GM10248 (cell line): Measurements from ENCODE around the gene ZGRF1.
"Not testable (repeated sequence)": the region's sequence is repeated elsewhere in the genome, so short reads cannot be mapped to it uniquely, and the experiment has no call there.

Experiments used
- CTCF ChIA-PET: fragments of 300-600 bp; sonication (Branson Sonifier 250); formaldehyde crosslinking; extraction: SDS; loops from one replicate; lab custom pipeline; 2021; ENCODE audit warnings: antibody characterized with exemption; lab: Yijun Ruan, JAX
- POLR2A ChIA-PET: fragments of 350-650 bp; sonication (Branson Sonifier 250); formaldehyde crosslinking; extraction: SDS; loops from one replicate; lab custom pipeline; 2020; ENCODE audit warnings: antibody characterized with exemption; lab: Yijun Ruan, JAX
- DNase-seq: peaks from one replicate; pipeline ENCODE4 v3.0.0; 2012; ENCODE audit errors: extremely low spot score
- TF ChIP-seq, protein P1 (sequence below): IDR thresholded peaks from 2 replicates; pipeline ENCODE4 v1.5.1; 2012; ENCODE audit warnings: mild to moderate bottlenecking, low read depth; ENCODE audit errors: extremely low read depth, missing control alignments, control extremely low read depth

The ZGRF1 gene

DNA sequence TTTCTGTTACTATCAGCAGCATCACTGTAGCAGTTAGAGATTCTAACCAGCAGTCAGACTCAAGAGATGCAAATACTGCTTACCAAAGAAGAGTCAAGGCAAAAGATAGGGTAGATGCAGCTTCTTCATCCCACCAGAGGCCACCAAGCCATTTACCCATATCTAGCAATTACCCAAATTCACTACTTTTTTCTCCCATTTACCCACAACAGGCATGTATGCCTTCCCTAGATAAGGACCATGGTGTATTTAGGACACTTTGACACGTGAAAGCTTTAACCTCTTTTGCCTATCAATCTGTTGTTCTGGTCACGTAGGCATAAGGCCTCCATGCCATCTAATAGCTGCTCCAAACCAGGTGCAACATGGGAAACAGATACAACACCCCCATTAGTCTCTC is 5.8 kb upstream of the ZGRF1 start:
- DNase-seq: no peak
- TF ChIP-seq, protein P1, sequence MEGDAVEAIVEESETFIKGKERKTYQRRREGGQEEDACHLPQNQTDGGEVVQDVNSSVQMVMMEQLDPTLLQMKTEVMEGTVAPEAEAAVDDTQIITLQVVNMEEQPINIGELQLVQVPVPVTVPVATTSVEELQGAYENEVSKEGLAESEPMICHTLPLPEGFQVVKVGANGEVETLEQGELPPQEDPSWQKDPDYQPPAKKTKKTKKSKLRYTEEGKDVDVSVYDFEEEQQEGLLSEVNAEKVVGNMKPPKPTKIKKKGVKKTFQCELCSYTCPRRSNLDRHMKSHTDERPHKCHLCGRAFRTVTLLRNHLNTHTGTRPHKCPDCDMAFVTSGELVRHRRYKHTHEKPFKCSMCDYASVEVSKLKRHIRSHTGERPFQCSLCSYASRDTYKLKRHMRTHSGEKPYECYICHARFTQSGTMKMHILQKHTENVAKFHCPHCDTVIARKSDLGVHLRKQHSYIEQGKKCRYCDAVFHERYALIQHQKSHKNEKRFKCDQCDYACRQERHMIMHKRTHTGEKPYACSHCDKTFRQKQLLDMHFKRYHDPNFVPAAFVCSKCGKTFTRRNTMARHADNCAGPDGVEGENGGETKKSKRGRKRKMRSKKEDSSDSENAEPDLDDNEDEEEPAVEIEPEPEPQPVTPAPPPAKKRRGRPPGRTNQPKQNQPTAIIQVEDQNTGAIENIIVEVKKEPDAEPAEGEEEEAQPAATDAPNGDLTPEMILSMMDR: no peak
- CTCF ChIA-PET: interaction anchor here (1.1 to 1.8 kb wide), 8 partner anchors 12 to 296 kb away, joined by 3 to 6 read pairs (median 4); no protein-coding TSS in a partner anchor
- POLR2A ChIA-PET: no interaction called here

DNA sequence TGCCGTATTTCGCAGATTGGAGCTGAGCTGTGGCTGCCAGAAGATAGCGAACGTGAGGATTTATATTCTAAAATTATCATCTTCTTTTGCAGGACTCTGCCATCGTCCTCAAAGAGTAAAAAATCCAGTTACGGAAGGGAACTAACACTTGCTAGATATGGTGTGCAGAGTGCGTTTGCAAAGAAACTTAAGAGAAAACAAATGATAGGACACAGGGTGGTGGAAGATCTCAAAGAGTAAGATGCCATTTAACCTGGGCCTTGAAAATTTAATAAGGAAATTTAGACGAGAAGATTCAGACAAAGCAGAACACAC is 800 bp upstream of the ZGRF1 start:
- POLR2A ChIA-PET: no interaction called here
- TF ChIP-seq, protein P1: no peak
- DNase-seq: no peak
- CTCF ChIA-PET: interaction anchor here (0.7 to 1.5 kb wide), 10 partner anchors 9 to 717 kb away, joined by 3 to 9 read pairs (median 4); no protein-coding TSS in a partner anchor

GRCh38 chr4:112633477-112634235 is 3.1 kb downstream of the ZGRF1 start:
- CTCF ChIA-PET: interaction anchor here (0.7 to 2.0 kb wide), 9 partner anchors 10 to 532 kb away, joined by 3 to 12 read pairs (median 4); no protein-coding TSS in a partner anchor
- POLR2A ChIA-PET: no interaction called here
- peak; percentile 27 for DNase-seq
- TF ChIP-seq, protein P1: peak; percentile 60

GRCh38 chr4:112626228-112626627 is 10.5 kb downstream of the ZGRF1 start:
- no peak for DNase-seq
- ChIA-PET POLR2A (no interaction called here), CTCF (interaction anchor here (1.2 to 1.7 kb wide), 2 partner anchors 10 to 136 kb away, joined by 3 to 8 read pairs; no protein-coding TSS in a partner anchor)
- TF ChIP-seq, protein P1: no peak

DNA sequence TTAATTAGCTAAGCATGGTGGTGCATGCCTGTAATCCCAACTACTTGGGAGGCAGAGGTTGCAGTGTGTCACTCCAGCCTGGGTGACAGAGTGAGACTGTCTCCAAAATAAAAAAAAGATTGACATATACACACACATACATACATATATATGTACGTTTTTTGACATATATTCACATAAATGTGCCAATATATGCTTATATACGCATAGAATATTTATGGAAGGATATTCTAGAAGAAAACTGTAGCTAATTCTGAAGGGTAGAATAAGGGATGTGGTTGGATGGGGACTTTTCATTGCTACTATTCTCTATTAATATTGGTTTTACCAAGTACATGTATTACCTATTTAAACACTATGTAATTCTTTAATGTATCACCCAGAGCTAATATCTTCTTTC is 19.7 kb downstream of the ZGRF1 start:
- POLR2A ChIA-PET: no interaction called here
- CTCF ChIA-PET: interaction anchor here (1.2 to 2.9 kb wide), 3 partner anchors 9 to 17 kb away, joined by 4 to 15 read pairs (median 8); no protein-coding TSS in a partner anchor
- TF ChIP-seq, protein P1: no peak

DNA sequence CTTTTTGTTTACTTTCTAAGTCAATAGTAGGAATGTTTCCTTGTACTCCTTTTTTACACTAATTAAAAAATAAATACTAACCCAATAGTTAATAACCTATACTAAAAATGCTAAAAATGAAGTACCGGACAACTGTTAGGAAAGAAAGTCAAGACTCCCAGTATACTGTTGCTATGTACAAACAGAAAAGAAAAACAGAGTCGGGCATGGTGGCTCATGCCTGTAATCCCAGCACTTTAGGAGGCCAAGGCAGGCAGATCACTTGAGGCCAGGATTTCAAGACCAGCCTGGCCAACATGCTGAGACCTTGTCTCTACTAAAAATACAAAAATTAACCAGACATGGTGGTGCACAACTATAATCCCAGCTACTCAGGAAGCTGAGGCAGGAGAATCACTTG is 23.9 kb downstream of the ZGRF1 start:
- DNase-seq, POLR2A ChIA-PET: not testable (repeated sequence)
- CTCF ChIA-PET: interaction anchor here (1.0 to 1.7 kb wide), 2 partner anchors 8 to 90 kb away, joined by 3 to 5 read pairs; no protein-coding TSS in a partner anchor

More for the DNA sequence above, 19.7 kb downstream of the ZGRF1 start:
- no peak for DNase-seq

DNA sequence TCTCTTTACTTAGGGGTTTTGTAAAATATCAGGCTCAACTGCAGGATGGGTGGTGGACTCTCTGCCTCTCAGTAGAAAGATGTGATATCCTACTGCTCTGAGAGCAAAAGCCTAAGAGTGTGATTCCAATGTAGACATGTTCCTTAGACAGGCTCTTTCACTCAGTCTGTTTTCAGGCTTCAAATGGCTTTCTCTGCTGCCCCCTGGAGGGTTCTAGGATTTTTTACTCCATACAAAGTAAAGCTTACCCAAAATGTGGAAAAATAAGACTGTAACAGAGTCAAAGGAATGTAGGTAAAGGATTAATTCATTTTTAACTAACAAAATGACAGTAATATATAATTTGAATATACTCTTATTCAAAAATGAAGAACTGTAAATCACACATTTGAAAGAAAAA is 32.1 kb downstream of the ZGRF1 start:
- peak; percentile 55 for DNase-seq
- CTCF ChIA-PET: interaction anchor here (0.6 to 4.3 kb wide), 25 partner anchors 9 to 529 kb away, joined by 3 to 39 read pairs (median 4); partner anchors contain the start of gene NEUROG2
- POLR2A ChIA-PET: interaction anchor here (1.3 kb wide), 1 partner anchor 87 kb away, joined by 4 read pairs; no protein-coding TSS in a partner anchor
- TF ChIP-seq, protein P1: peak; percentile 57
